ENCODE data around the gene VPREB3. TPM values are rescaled to one million over a fixed set of nuclear protein-coding genes. Genes with fewer than 3 reads are reported as not detected.
"Not testable (repeated sequence)": the region's sequence is repeated elsewhere in the genome, so short reads cannot be mapped to it uniquely, and the experiment has no call there.

Gene VPREB3
- polyA plus RNA-seq, 4 donors: 0.56 to 0.89 (median 0.73) TPM

GRCh38 chr22:23745791-23746190 is 8.4 kb downstream of the VPREB3 start:
- DNase-seq (ENCODE audit: low read depth in 4 of 4, low spot score in 3 of 4): no peak

- DNase-seq (ENCODE audit: low read depth in 4 of 4, low spot score in 3 of 4): no peak
Measured at GRCh38 chr22:23744485-23744884, 9.7 kb downstream of the VPREB3 start.

- DNase-seq (ENCODE audit: low read depth in 4 of 4, low spot score in 3 of 4): no peak
Measured at GRCh38 chr22:23744001-23744400, 10.2 kb downstream of the VPREB3 start.

- no peak for DNase-seq (ENCODE audit: low read depth in 4 of 4, low spot score in 3 of 4)
Measured at GRCh38 chr22:23743303-23743705, 10.9 kb downstream of the VPREB3 start.

- no peak for DNase-seq (ENCODE audit: low read depth in 4 of 4, low spot score in 3 of 4)
Measured at GRCh38 chr22:23742505-23743264, 11.5 kb downstream of the VPREB3 start.

GRCh38 chr22:23737696-23738095 is 16.5 kb downstream of the VPREB3 start:
- DNase-seq (ENCODE audit: low read depth in 4 of 4, low spot score in 3 of 4): no peak

- not testable (repeated sequence) for DNase-seq (ENCODE audit: low read depth in 4 of 4, low spot score in 3 of 4)
Measured at GRCh38 chr22:23728108-23728507, 26.1 kb downstream of the VPREB3 start.

GRCh38 chr22:23722724-23723123 is 31.5 kb downstream of the VPREB3 start:
- DNase-seq (ENCODE audit: low read depth in 4 of 4, low spot score in 3 of 4): no peak

GRCh38 chr22:23722160-23722559 is 32.1 kb downstream of the VPREB3 start:
- no peak for DNase-seq (ENCODE audit: low read depth in 4 of 4, low spot score in 3 of 4)

- no peak for DNase-seq (ENCODE audit: low read depth in 4 of 4, low spot score in 3 of 4)
Measured at GRCh38 chr22:23720855-23721254, 33.4 kb downstream of the VPREB3 start.

- no peak for DNase-seq (ENCODE audit: low read depth in 4 of 4, low spot score in 3 of 4)
Measured at GRCh38 chr22:23718371-23719165, 35.7 kb downstream of the VPREB3 start.

GRCh38 chr22:23716811-23717801 is 37.1 kb downstream of the VPREB3 start:
- peak; percentile 70 to 76 (median 76) for DNase-seq (ENCODE audit: low read depth in 4 of 4, low spot score in 3 of 4)

- no peak for DNase-seq (ENCODE audit: low read depth in 4 of 4, low spot score in 3 of 4)
Measured at GRCh38 chr22:23715806-23716375, 38.3 kb downstream of the VPREB3 start.

GRCh38 chr22:23714596-23715578 is 39.3 kb downstream of the VPREB3 start:
- DNase-seq (ENCODE audit: low read depth in 4 of 4, low spot score in 3 of 4): no peak

- no peak for DNase-seq (ENCODE audit: low read depth in 4 of 4, low spot score in 3 of 4)
Measured at GRCh38 chr22:23713696-23714595, 40.3 kb downstream of the VPREB3 start.

GRCh38 chr22:23712256-23712655 is 42.0 kb downstream of the VPREB3 start:
- no peak for DNase-seq (ENCODE audit: low read depth in 4 of 4, low spot score in 3 of 4)

GRCh38 chr22:23709107-23709506 is 45.1 kb downstream of the VPREB3 start:
- DNase-seq (ENCODE audit: low read depth in 4 of 4, low spot score in 3 of 4): no peak

- no peak for DNase-seq (ENCODE audit: low read depth in 4 of 4, low spot score in 3 of 4)
Measured at GRCh38 chr22:23708270-23708669, 46.0 kb downstream of the VPREB3 start.
